HepG2 (cell line): ENCODE results near the gene TEX35. TPM values are rescaled to one million over a fixed set of nuclear protein-coding genes. Genes with fewer than 3 reads are reported as not detected.

ENCODE experiments used
- ATAC-seq: fragments of 200-7000 bp; cut with Tn5 transposase; 3 replicates; pipeline ENCODE4 v1.9.1; 2020; ENCODE audit warnings: mild to moderate bottlenecking, moderate library complexity
- Bru-seq: library from RNA; stranded (reverse); fragments of 400-500 nt; gene quantifications from one replicate; lab custom pipeline; 2021; lab: Mats Ljungman, UMichigan
- BruChase-seq, 2 experiments: library from RNA; stranded (reverse); fragments of 400-500 nt; gene quantifications; one replicate each; lab custom pipeline; 2021; lab: Mats Ljungman, UMichigan
- BruUV-seq: library from RNA; stranded (reverse); fragments of 400-500 nt; replicated peaks from 2 replicates; lab custom pipeline; 2021; lab: Mats Ljungman, UMichigan
- CTCF ChIA-PET: fragments of 300-600 bp; formaldehyde crosslinking; extraction: SDS; loops from one replicate; lab custom pipeline; 2021; ENCODE audit warnings: low total read pairs, inconsistent platforms, low intra/inter-chr PET ratio; lab: Yijun Ruan, JAX
- POLR2A ChIA-PET: fragments of 350-600 bp; sonication (Branson Sonifier 250); formaldehyde crosslinking; loops from one replicate; lab custom pipeline; 2020; ENCODE audit warnings: antibody characterized with exemption, inconsistent platforms; lab: Yijun Ruan, JAX
- DNase-seq: peaks from one replicate; pipeline ENCODE4 v3.0.0-alpha.2; 2015; ENCODE audit warnings: low spot score
- FAIRE-seq: peaks from 3 replicates; lab custom pipeline; 2011; peaks lifted over from hg19 to GRCh38; lab: Jason Lieb, UNC
- H2AFZ ChIP-seq: one replicate; pipeline ENCODE4 v1.6.1; 2011; ENCODE audit warnings: low read length, inconsistent platforms
- H3K27ac ChIP-seq: fragments of 300-600 bp; 3 replicates; pipeline ENCODE4 v1.8.0; 2011; ENCODE audit warnings: mixed run types, mild to moderate bottlenecking, mixed read lengths, low read length, inconsistent platforms; ENCODE audit not compliant: insufficient read depth; ENCODE audit errors: extremely low read length
- H3K27me3 ChIP-seq, 2 experiments: fragments of 200-600 bp in 1 of 2; 2 replicates in 1 of 2; 3 replicates in 1 of 2; pipeline versions ENCODE4 v1.6.0 to v1.8.0; 2011; ENCODE audit warnings: low read length in 2 of 2, mild to moderate bottlenecking in 2 of 2, moderate library complexity in 2 of 2, inconsistent platforms in 1 of 2; ENCODE audit not compliant: insufficient read depth in 2 of 2, control insufficient read depth in 1 of 2
- H3K36me3 ChIP-seq, 2 experiments: fragments of 200-600 bp in 1 of 2; replicated peaks in 1 of 2; 2 replicates in 1 of 2; 3 replicates in 1 of 2; pipeline versions ENCODE4 v1.5.1 to v1.8.0; 2011; ENCODE audit warnings: low read length in 2 of 2, inconsistent platforms in 1 of 2; ENCODE audit not compliant: insufficient read depth in 2 of 2, control insufficient read depth in 1 of 2
- H3K4me1 ChIP-seq: 2 replicates; pipeline ENCODE4 v1.5.1; 2012; ENCODE audit warnings: low read length, inconsistent platforms; ENCODE audit not compliant: insufficient read depth
- H3K4me2 ChIP-seq: 2 replicates; pipeline ENCODE4 v1.6.0; 2011; ENCODE audit warnings: low read depth, low read length, inconsistent platforms
- H3K4me3 ChIP-seq, 3 experiments: fragments of 200-600 bp in 1 of 3; sonication (generic), shearing (Covaris generic) in 1 of 3; replicated peaks in 1 of 3; 2 replicates each; pipeline ENCODE4 v1.5.1; 2011 to 2016; ENCODE audit warnings: low read length in 3 of 3, inconsistent platforms in 2 of 3, low read depth in 2 of 3, mild to moderate bottlenecking in 2 of 3, control low read depth in 1 of 3, mixed read lengths in 1 of 3; ENCODE audit not compliant: insufficient read depth in 1 of 3
- H3K79me2 ChIP-seq: one replicate; pipeline ENCODE4 v1.6.1; 2011; ENCODE audit warnings: low read length, inconsistent platforms; ENCODE audit not compliant: insufficient read depth
- H3K9ac ChIP-seq: 2 replicates; pipeline ENCODE4 v1.6.0; 2011; ENCODE audit warnings: mild to moderate bottlenecking, low read depth, low read length, inconsistent platforms; ENCODE audit not compliant: insufficient read depth
- H3K9me3 ChIP-seq: 2 replicates; pipeline ENCODE4 v1.5.1; 2012; ENCODE audit warnings: mild to moderate bottlenecking, low read length
- H4K20me1 ChIP-seq: 2 replicates; pipeline ENCODE4 v1.6.0; 2011; ENCODE audit warnings: inconsistent platforms, mild to moderate bottlenecking, low read length, moderate library complexity; ENCODE audit not compliant: insufficient read depth
- FOSL2 ChIP-seq: sonication (generic); formaldehyde crosslinking; IDR thresholded peaks from 2 replicates; pipeline ENCODE4 v1.4.0; 2020; ENCODE audit warnings: missing genetic modification reagents
- FOXO1 ChIP-seq: sonication (generic); formaldehyde crosslinking; IDR thresholded peaks from 2 replicates; pipeline ENCODE4 v1.4.0; 2020; ENCODE audit warnings: missing genetic modification reagents
- NCOA1 ChIP-seq: sonication (generic); formaldehyde crosslinking; IDR thresholded peaks from 2 replicates; pipeline ENCODE4 v1.9.0; 2021; ENCODE audit warnings: missing genetic modification reagents
- NFATC3 ChIP-seq: sonication (generic); formaldehyde crosslinking; IDR thresholded peaks from 2 replicates; pipeline ENCODE4 v1.5.1; 2020; ENCODE audit warnings: mild to moderate bottlenecking, missing genetic modification reagents
- RAD51 ChIP-seq: fragments of 450-650 bp; IDR thresholded peaks from 2 replicates; pipeline ENCODE4 v1.6.1; 2016; ENCODE audit warnings: borderline replicate concordance
- SCMH1 ChIP-seq: sonication (generic); formaldehyde crosslinking; IDR thresholded peaks from 2 replicates; pipeline ENCODE4 v1.9.0; 2021; ENCODE audit warnings: missing genetic modification reagents, mild to moderate bottlenecking, borderline replicate concordance
- ZFP41 ChIP-seq: sonication (generic); formaldehyde crosslinking; IDR thresholded peaks from 2 replicates; pipeline ENCODE4 v1.4.0; 2020; ENCODE audit warnings: mild to moderate bottlenecking, missing genetic modification reagents, borderline replicate concordance
- ZNF264 ChIP-seq: sonication (generic); formaldehyde crosslinking; IDR thresholded peaks from 2 replicates; pipeline ENCODE4 v1.4.0; 2020; ENCODE audit warnings: missing genetic modification reagents
- ZNF770 ChIP-seq: sonication (generic); formaldehyde crosslinking; IDR thresholded peaks from 2 replicates; pipeline ENCODE4 v1.5.0; 2020; ENCODE audit warnings: mild to moderate bottlenecking, missing genetic modification reagents
- ZSCAN29 ChIP-seq: sonication (generic); formaldehyde crosslinking; conservative IDR thresholded peaks from 2 replicates; pipeline ENCODE4 v1.4.0; 2020; ENCODE audit warnings: mild to moderate bottlenecking, missing genetic modification reagents
- WGBS: methylation state at CpG from one replicate; pipeline ENCODE4 v1.1.6; 2017; ENCODE audit warnings: low lambda C conversion rate; 5-methylcytosine and 5-hydroxymethylcytosine counted together
- in situ Hi-C: cut with HindIII; loops from 2 replicates; pipeline ENCODE4 v1.10.0; 2017; ENCODE audit warnings: low pct_unique_long_range_greater_than_20kb; ENCODE audit not compliant: extremely low pct_ligation_motif_present
- intact Hi-C: fragments of 100-400 bp; cut with micrococcal nuclease; formaldehyde crosslinking; loops from one replicate; pipeline ENCODE4 v1.10.0; 2022; ENCODE audit not compliant: unreplicated experiment
- long read RNA-seq, 2 experiments: library from RNA in 1 of 2; library from polyadenylated mRNA in 1 of 2; stranded (forward) in 1 of 2; unstranded in 1 of 2; transcript quantifications; one replicate each; pipeline ENCODE4 v2.0.0, GENCODE V29; 2019 to 2022
- polyA minus RNA-seq, 3 experiments: library from RNA; depleted of rRNA, polyadenylated mRNA; stranded (reverse); fragments of >200 nt; gene quantifications; 2 replicates each; pipeline ENCODE4 v1.2.3, GENCODE V29; 2011; ENCODE audit warnings: low replicate concordance in 1 of 3
- polyA plus RNA-seq, 8 experiments: library from polyadenylated mRNA; depleted of rRNA in 3 of 8; stranded (reverse) in 7 of 8; unstranded in 1 of 8; fragments of >200 nt; fragmentation: Illumina TruSeq in 4 of 8; extraction: Trizol in 4 of 8; gene quantifications; 2 replicates each; pipeline versions ENCODE4 v1.2.1 to v1.2.3, GENCODE V29; 2011 to 2016; ENCODE audit warnings: low read depth in 4 of 8, missing spikeins in 1 of 8, mixed read lengths in 1 of 8; ENCODE audit not compliant: insufficient read depth in 1 of 8
- total RNA-seq, 5 experiments: library from RNA; depleted of rRNA; stranded (reverse); fragments of >200 nt; fragmentation: Illumina TruSeq; extraction: Trizol; gene quantifications; 2 replicates each; pipeline ENCODE4 v1.2.3, GENCODE V29; 2016; ENCODE audit warnings: low read depth in 1 of 5
- TF ChIP-seq, protein P1 (sequence below): sonication (generic); formaldehyde crosslinking; IDR thresholded peaks from 2 replicates; pipeline ENCODE4 v1.4.0; 2020; ENCODE audit warnings: mild to moderate bottlenecking, missing genetic modification reagents

Gene TEX35
- total RNA-seq (2016; rRNA removed; fragmentation: Illumina TruSeq; extraction: Trizol) (not detected in 2 replicates), polyA plus RNA-seq (2011; rRNA removed) (not detected in 2 replicates), polyA minus RNA-seq (2011; rRNA and poly(A)+ RNA removed; ENCODE audit: low replicate concordance) (not detected in 2 replicates), Bru-seq, nascent RNA (not detected), BruChase-seq, experiment 1, labeled RNA remaining after a 6-hour chase (percentile 13 among the genes with signal in this experiment), BruChase-seq, experiment 2, labeled RNA remaining after a 2-hour chase (percentile 8 among the genes with signal in this experiment)
- not detected in 2 replicates for total RNA-seq (2016; cell fraction: cytosol; rRNA removed; fragmentation: Illumina TruSeq; extraction: Trizol; ENCODE audit: low read depth)
- total RNA-seq (2016; cell fraction: insoluble cytoplasmic fraction; rRNA removed; fragmentation: Illumina TruSeq; extraction: Trizol): not detected in 2 replicates
- total RNA-seq (2016; cell fraction: membrane; rRNA removed; fragmentation: Illumina TruSeq; extraction: Trizol): not detected in 2 replicates
- not detected in 2 replicates for total RNA-seq (2016; cell fraction: nucleus; rRNA removed; fragmentation: Illumina TruSeq; extraction: Trizol)
- 0.05 TPM in 1 of 2 replicates, not detected in the other for polyA plus RNA-seq (2011; cell fraction: cytosol; rRNA removed)
- not detected in 2 replicates for polyA plus RNA-seq (2011; cell fraction: nucleus; rRNA removed)
- polyA plus RNA-seq (2012): not detected in 2 replicates
- not detected in 2 replicates for polyA plus RNA-seq (2016; cell fraction: cytosol; fragmentation: Illumina TruSeq; extraction: Trizol; ENCODE audit: low read depth)
- not detected in 2 replicates for polyA plus RNA-seq (2016; cell fraction: insoluble cytoplasmic fraction; fragmentation: Illumina TruSeq; extraction: Trizol; ENCODE audit: low read depth)
- polyA plus RNA-seq (2016; cell fraction: membrane; fragmentation: Illumina TruSeq; extraction: Trizol; ENCODE audit: low read depth): not detected in 2 replicates
- polyA plus RNA-seq (2016; cell fraction: nucleus; fragmentation: Illumina TruSeq; extraction: Trizol; ENCODE audit: insufficient read depth, low read depth): not detected in 2 replicates
- polyA minus RNA-seq (2011; cell fraction: cytosol; rRNA and poly(A)+ RNA removed): not detected in 2 replicates
- not detected in 2 replicates for polyA minus RNA-seq (2011; cell fraction: nucleus; rRNA and poly(A)+ RNA removed)
- long read RNA-seq, experiment 1, partial matches to known transcripts: 0 of 1 reads
- long read RNA-seq, experiment 1, other reads (novel, unspliced or antisense): 1 of 1 reads
- long read RNA-seq, experiment 2, partial matches to known transcripts: 0 of 2 reads
- long read RNA-seq, experiment 2, other reads (novel, unspliced or antisense): 2 of 2 reads

- TF ChIP-seq RAD51 (no peak), FOSL2 (CRISPR knock-in tag) (no peak), FOXO1 (CRISPR knock-in tag) (no peak), SCMH1 (CRISPR knock-in tag) (no peak), ZNF770 (no peak), NCOA1 (no peak), NFATC3 (CRISPR knock-in tag) (no peak), ZSCAN29 (no peak), ZNF264 (CRISPR knock-in tag) (no peak), ZFP41 (no peak)
- TF ChIP-seq, protein P1, sequence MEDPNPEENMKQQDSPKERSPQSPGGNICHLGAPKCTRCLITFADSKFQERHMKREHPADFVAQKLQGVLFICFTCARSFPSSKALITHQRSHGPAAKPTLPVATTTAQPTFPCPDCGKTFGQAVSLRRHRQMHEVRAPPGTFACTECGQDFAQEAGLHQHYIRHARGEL (CRISPR knock-in tag): no peak
- TF ChIP-seq, all 625 proteins: peak for 0
- no peaks in the 10 kb centered on the region for H3K36me3 ChIP-seq
- no peak for DNase-seq
- ChIA-PET POLR2A (no interaction called here), CTCF (no interaction called here)
- intact Hi-C loops: no loop called here
- H4K20me1 ChIP-seq: no peaks in the 10 kb centered on the region
- no peak within 1 kb of the TSS for H2AFZ ChIP-seq
- no peak within 1 kb of the TSS for H3K4me2 ChIP-seq
- H3K9ac ChIP-seq: no peak within 1 kb of the TSS
- H3K79me2 ChIP-seq: no peaks in the 10 kb centered on the region
- no peak within 1 kb of the TSS for H3K27ac ChIP-seq
- H3K4me3 ChIP-seq: no peak within 1 kb of the TSS
- WGBS: 26% methylated on average over 3 of the region's 19 CpGs
- ATAC-seq: no peak
- no peaks in the 10 kb centered on the region for H3K9me3 ChIP-seq
- no TSS peak for BruUV-seq
- in situ Hi-C loops: no loop called here
- FAIRE-seq: no peak
- 0 out of 2 replicates have a peak, but pooled peaks cover 11% of the 10 kb centered on the region for H3K4me1 ChIP-seq
- peaks cover 0 to 15% of the 10 kb centered on the region in 2 experiments; a peak in 3 of 5 replicates for H3K27me3 ChIP-seq
These were observed at the start of gene TEX35 for GRCh38 chr1:178512566-178513277. Gene TEX35, plus strand, starts transcription at chr1:178513109. Its CDS starts 80 bp downstream, at chr1:178513189.
